Left lung (tissue), 10 donors: ENCODE data around the gene FOXL3. TPM values are rescaled to one million over a fixed set of nuclear protein-coding genes. Genes with fewer than 3 reads are reported as not detected.
A peak's percentile ranks its signal among the peaks of the same experiment; 100 is the strongest.

ENCODE experiments used
- ATAC-seq: fragments of 200-7000 bp; cut with Tn5 transposase; one replicate; pipeline ENCODE4 v1.9.1; 2020; ENCODE audit warnings: moderate library complexity
- DNase-seq, 4 donors: peaks; one replicate each; pipeline ENCODE4 v3.0.0-alpha.2; 2013 to 2020
- H3K27ac ChIP-seq, 2 donors: fragments of 200-600 bp; sonication (generic) in 1 of 2; one replicate each; pipeline versions ENCODE4 v1.5.0 to v1.8.0; 2020 to 2021
- H3K27me3 ChIP-seq, 2 donors: fragments of 200-600 bp; sonication (generic) in 1 of 2; one replicate each; pipeline versions ENCODE4 v1.5.0 to v1.8.0; 2020 to 2021
- H3K36me3 ChIP-seq, 2 donors: fragments of 200-600 bp; sonication (generic) in 1 of 2; one replicate each; pipeline versions ENCODE4 v1.5.0 to v1.8.0; 2020 to 2021
- H3K4me1 ChIP-seq, 2 donors: fragments of 200-600 bp; one replicate each; pipeline ENCODE4 v1.8.0; 2021
- H3K4me3 ChIP-seq, 2 donors: fragments of 200-600 bp; sonication (generic) in 1 of 2; one replicate each; pipeline versions ENCODE4 v1.5.0 to v1.8.0; 2020 to 2021; ENCODE audit warnings: mild to moderate bottlenecking in 1 of 2
- H3K9me3 ChIP-seq, 2 donors: fragments of 200-600 bp; sonication (generic) in 1 of 2; one replicate each; pipeline versions ENCODE4 v1.5.0 to v1.8.0; 2020 to 2021
- intact Hi-C, 2 donors: fragments of 100-400 bp; cut with DNase I; formaldehyde crosslinking; loops; one replicate each; pipeline versions ENCODE4 v1.11.2 to v1.14.2; 2022
- polyA plus RNA-seq, 6 donors: library from polyadenylated mRNA; unstranded; fragments of 120-200 nt; gene quantifications; one replicate each; pipeline ENCODE4 v1.2.1, GENCODE V29; 2013; ENCODE audit not compliant: insufficient read length in 6 of 6
- total RNA-seq, 2 donors: library from RNA; stranded (reverse); fragmentation: NEBNext Ultra II Directional; extraction: Animal tissue kit (Norgen Biotek cat#: 25700); gene quantifications; one replicate each; pipeline ENCODE4 v1.2.1, GENCODE V29; 2021
- TF ChIP-seq, protein P1 (sequence below), 2 donors: fragments of 200-600 bp; sonication (generic) in 1 of 2; IDR thresholded peaks; one replicate each; pipeline versions ENCODE4 v1.5.0 to v1.8.0; 2021; ENCODE audit warnings: antibody characterized with exemption in 2 of 2
- donor health status: DM: no; HTN: yes; CAD: no.
- donor health status: DM: no; HTN: no; CAD: no.

The FOXL3 gene
- total and polyA plus RNA-seq, 8 donors = not detected

GRCh38 chr7:325811-326210, 35.8 kb downstream of the FOXL3 start:
- no peak overlapping the region for H3K4me3 ChIP-seq
- intact Hi-C loops = loop anchor here in 1 of 2 donors (10.0 kb wide), 1 partner anchor 309 kb away; no protein-coding TSS in a partner anchor
- DNase-seq (peak in 1 of 4 donors; percentile 17), ATAC-seq (no peak)
- H3K4me1 ChIP-seq = peaks cover 0 to 15% of the 10 kb centered on the region in 2 donors
- TF ChIP-seq, protein P1, sequence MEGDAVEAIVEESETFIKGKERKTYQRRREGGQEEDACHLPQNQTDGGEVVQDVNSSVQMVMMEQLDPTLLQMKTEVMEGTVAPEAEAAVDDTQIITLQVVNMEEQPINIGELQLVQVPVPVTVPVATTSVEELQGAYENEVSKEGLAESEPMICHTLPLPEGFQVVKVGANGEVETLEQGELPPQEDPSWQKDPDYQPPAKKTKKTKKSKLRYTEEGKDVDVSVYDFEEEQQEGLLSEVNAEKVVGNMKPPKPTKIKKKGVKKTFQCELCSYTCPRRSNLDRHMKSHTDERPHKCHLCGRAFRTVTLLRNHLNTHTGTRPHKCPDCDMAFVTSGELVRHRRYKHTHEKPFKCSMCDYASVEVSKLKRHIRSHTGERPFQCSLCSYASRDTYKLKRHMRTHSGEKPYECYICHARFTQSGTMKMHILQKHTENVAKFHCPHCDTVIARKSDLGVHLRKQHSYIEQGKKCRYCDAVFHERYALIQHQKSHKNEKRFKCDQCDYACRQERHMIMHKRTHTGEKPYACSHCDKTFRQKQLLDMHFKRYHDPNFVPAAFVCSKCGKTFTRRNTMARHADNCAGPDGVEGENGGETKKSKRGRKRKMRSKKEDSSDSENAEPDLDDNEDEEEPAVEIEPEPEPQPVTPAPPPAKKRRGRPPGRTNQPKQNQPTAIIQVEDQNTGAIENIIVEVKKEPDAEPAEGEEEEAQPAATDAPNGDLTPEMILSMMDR (IDR thresholded peaks at IDR 0.05) = no peak
- no peaks in the 10 kb centered on the region for H3K36me3 ChIP-seq
- peaks cover 0 to 3% of the 10 kb centered on the region in 2 donors for H3K9me3 ChIP-seq
- peak overlapping the region in 1 of 2 donors; percentile 79 for H3K27ac ChIP-seq
- H3K27me3 ChIP-seq = no peaks in the 10 kb centered on the region

DNA sequence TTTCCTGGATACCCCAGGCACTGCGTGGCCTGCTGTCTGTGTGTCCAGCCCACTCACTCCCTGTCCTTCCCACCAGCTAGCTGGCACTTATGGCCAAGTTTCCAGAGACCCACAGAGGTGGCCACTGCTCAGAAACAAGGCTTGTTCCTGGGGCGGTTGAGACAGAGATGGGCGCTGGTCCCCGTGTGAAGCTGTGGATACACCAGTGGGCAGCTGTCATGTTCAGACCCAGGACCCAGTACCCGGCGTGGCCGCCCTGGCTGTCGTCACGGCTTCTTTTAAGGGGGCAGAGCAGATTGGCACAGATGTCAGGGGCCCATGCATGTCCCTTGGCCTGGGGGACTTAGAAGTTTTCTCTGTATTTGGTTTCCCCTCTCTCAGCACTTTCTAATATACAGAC, 36.3 kb downstream of the FOXL3 start:
- Histone ChIP-seq H3K36me3 (no peaks in the 10 kb centered on the region), H3K4me1 (peaks cover 0 to 12% of the 10 kb centered on the region in 2 donors), H3K27me3 (no peaks in the 10 kb centered on the region), H3K27ac (peak overlapping the region; percentile 23 to 79), H3K9me3 (peaks cover 0 to 3% of the 10 kb centered on the region in 2 donors), H3K4me3 (no peak overlapping the region)
- TF ChIP-seq, protein P1 (IDR thresholded peaks at IDR 0.05) = no peak
- intact Hi-C loops = loop anchor here in 1 of 2 donors (10.0 kb wide), 1 partner anchor 309 kb away; no protein-coding TSS in a partner anchor
- DNase-seq (peak in 1 of 4 donors; percentile 71), ATAC-seq (no peak)

DNA sequence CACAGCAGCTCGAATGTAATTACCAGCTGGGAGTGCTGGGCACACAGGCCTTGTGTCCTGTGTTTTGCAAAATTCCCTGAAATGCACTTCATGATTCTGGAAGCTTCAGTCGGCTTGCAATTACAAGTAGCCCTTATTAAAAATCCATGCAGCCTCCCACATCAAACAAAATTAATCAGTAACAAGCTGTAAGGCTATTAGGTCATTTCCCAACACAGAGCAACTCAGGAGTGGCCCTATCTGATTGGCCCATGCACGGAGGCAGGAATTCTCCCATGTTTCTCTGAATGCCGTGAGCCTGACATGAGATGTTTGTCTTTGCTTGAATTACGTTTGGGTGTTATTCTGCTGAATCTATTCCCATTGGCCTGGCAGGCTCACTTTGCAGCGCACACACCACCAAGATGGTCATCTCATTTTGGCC, 36.9 kb downstream of the FOXL3 start:
- intact Hi-C loops = loop anchor here in 1 of 2 donors (10.0 kb wide), 1 partner anchor 308 kb away; no protein-coding TSS in a partner anchor
- H3K4me3 ChIP-seq = no peak overlapping the region
- DNase-seq (peak in 3 of 4 donors; percentile 51 to 83 (median 62)), ATAC-seq (peak; percentile 88)
- H3K27ac ChIP-seq = peak overlapping the region; percentile 23 to 79
- peaks cover 0 to under 1% of the 10 kb centered on the region in 2 donors for H3K27me3 ChIP-seq
- TF ChIP-seq, protein P1 (IDR thresholded peaks at IDR 0.05) = no peak
- no peaks in the 10 kb centered on the region for H3K36me3 ChIP-seq
- peaks cover 0 to 3% of the 10 kb centered on the region in 2 donors for H3K9me3 ChIP-seq
- H3K4me1 ChIP-seq = peaks cover 0 to 7% of the 10 kb centered on the region in 2 donors

DNA sequence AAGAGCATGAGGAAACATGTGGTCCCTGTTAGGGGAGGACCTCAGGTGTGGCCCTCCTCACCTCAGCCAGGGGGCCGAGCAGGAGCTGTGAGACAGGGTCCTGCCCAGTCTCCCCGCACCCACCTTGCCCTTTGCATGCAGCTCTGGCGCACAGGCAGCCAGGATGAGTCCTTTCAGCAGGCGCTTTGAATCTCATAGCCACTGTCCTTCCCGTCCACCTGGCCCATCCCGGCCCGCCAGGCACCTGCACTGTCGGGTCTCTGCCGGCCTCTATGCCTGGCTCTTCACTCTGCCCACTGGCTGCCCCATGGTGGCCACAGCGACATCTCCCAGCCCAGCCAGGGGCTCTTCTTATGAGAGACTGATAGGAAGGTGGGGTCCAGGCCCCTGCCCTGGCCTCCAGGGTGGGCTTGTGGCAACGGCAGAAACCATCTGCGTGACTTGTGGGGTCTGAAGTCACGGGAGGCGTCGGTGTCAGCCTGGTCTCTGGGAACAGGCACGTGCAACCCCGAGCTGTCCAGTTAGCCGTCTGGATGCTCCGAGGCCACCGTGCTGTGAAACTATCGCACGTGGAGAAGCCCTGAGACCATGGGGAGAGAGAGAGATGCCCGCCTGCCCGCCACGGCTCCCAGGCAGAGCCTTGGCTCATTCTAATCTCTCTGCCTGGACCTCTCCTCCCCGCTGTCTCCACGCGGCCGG, 37.4 kb downstream of the FOXL3 start:
- Histone ChIP-seq H3K36me3 (no peaks in the 10 kb centered on the region), H3K9me3 (peaks cover 0 to 3% of the 10 kb centered on the region in 2 donors), H3K27ac (peak overlapping the region in 1 of 2 donors; percentile 76), H3K4me3 (no peak overlapping the region), H3K27me3 (peaks cover 0 to 6% of the 10 kb centered on the region in 2 donors), H3K4me1 (peaks cover under 1 to 7% of the 10 kb centered on the region in 2 donors)
- ATAC-seq (no peak), DNase-seq (peak in 1 of 4 donors; percentile 68)
- intact Hi-C loops = loop anchor here in 1 of 2 donors (10.0 kb wide), 1 partner anchor 307 kb away; no protein-coding TSS in a partner anchor
- TF ChIP-seq, protein P1 (IDR thresholded peaks at IDR 0.05) = no peak
